Endodermal cell (in vitro differentiated cells): ENCODE results near the gene AADAT. TPM values are rescaled to one million over a fixed set of nuclear protein-coding genes. Genes with fewer than 3 reads are reported as not detected.

ENCODE experiments used
- DNase-seq: peaks from one replicate; pipeline ENCODE4 v3.0.0-alpha.2; 2017
- H3K27ac ChIP-seq: 2 replicates; pipeline ENCODE4 v1.5.1; 2013; ENCODE audit warnings: mild to moderate bottlenecking, low read depth, low read length, moderate library complexity
- H3K27me3 ChIP-seq: 2 replicates; pipeline ENCODE4 v1.6.1; 2013; ENCODE audit warnings: mild to moderate bottlenecking, low read length, moderate library complexity; ENCODE audit not compliant: insufficient read depth, control insufficient read depth, poor library complexity, severe bottlenecking
- H3K36me3 ChIP-seq: 2 replicates; pipeline ENCODE4 v1.7.0; 2013; ENCODE audit warnings: mild to moderate bottlenecking, low read length, moderate library complexity; ENCODE audit not compliant: control insufficient read depth, insufficient read depth
- H3K4me1 ChIP-seq: one replicate; pipeline ENCODE4 v1.7.0; 2013; ENCODE audit warnings: low read length; ENCODE audit not compliant: control insufficient read depth, insufficient read depth
- H3K4me3 ChIP-seq: 2 replicates; pipeline ENCODE4 v1.5.1; 2013; ENCODE audit warnings: mild to moderate bottlenecking, low read length, moderate library complexity
- H3K9ac ChIP-seq: 2 replicates; pipeline ENCODE4 v1.6.1; 2013; ENCODE audit warnings: mild to moderate bottlenecking, low read length, moderate library complexity; ENCODE audit not compliant: poor library complexity, severe bottlenecking; ENCODE audit errors: extremely low read depth
- H3K9me3 ChIP-seq: 2 replicates; pipeline ENCODE4 v1.6.1; 2013; ENCODE audit warnings: mild to moderate bottlenecking, low read length, moderate library complexity; ENCODE audit not compliant: control insufficient read depth
- H3K27ac Mint-ChIP-seq: 2 replicates; pipeline ENCODE4 v1.8.0; 2020; ENCODE audit warnings: mixed read lengths
- H3K27me3 Mint-ChIP-seq: 2 replicates; pipeline ENCODE4 v1.8.0; 2021; ENCODE audit warnings: mild to moderate bottlenecking, mixed read lengths; ENCODE audit not compliant: insufficient read depth
- H3K36me3 Mint-ChIP-seq: 2 replicates; pipeline ENCODE4 v1.8.0; 2020; ENCODE audit warnings: low read depth, mixed read lengths
- H3K4me1 Mint-ChIP-seq: 2 replicates; pipeline ENCODE4 v1.8.0; 2020; ENCODE audit warnings: mixed read lengths
- H3K4me3 Mint-ChIP-seq: 2 replicates; pipeline ENCODE4 v1.8.0; 2020; ENCODE audit warnings: mild to moderate bottlenecking, moderate library complexity, mixed read lengths
- H3K9me3 Mint-ChIP-seq: 2 replicates; pipeline ENCODE4 v1.8.0; 2020; ENCODE audit warnings: mild to moderate bottlenecking, mixed read lengths
- CTCF ChIP-seq: fragments of 200-600 bp; sonication (generic); conservative IDR thresholded peaks from 2 replicates; pipeline ENCODE4 v1.5.0; 2021; ENCODE audit warnings: antibody characterized with exemption, mild to moderate bottlenecking
- WGBS, 2 experiments: methylation state at CpG; one replicate each; pipeline versions ENCODE4 v1.1.5 to v1.1.7; 2013; ENCODE audit warnings: missing lambda C conversion rate in 2 of 2, mixed read lengths in 1 of 2; ENCODE audit not compliant: insufficient coverage in 1 of 2, insufficient read length in 1 of 2; 5-methylcytosine and 5-hydroxymethylcytosine counted together
- total RNA-seq, 2 donors: library from RNA; stranded (reverse); fragmentation: NEBNext Ultra II Directional in 1 of 2; extraction: Animal tissue kit (Norgen Biotek cat#: 25700) in 1 of 2; gene quantifications; 2 replicates in 1 of 2; 3 replicates in 1 of 2; pipeline ENCODE4 v1.2.1, GENCODE V29; 2021

The AADAT gene
- total RNA-seq, 2 donors from 2014 or later: 34.4 to 42.3 TPM

- H3K27ac Mint-ChIP-seq: no peak overlapping the region
- H3K9me3 Mint-ChIP-seq: peaks cover 78% of the 10 kb centered on the region
- WGBS, 2 experiments: 90 to 100% methylated on average over 3 to 10 of the region's 10 CpGs
These were observed 38.0 kb upstream of the AADAT start for GRCh38 chr4:170127758-170128157.

GRCh38 chr4:170124406-170124805, 34.6 kb upstream of the AADAT start:
- H3K9me3 Mint-ChIP-seq: peaks cover 62% of the 10 kb centered on the region
- H3K4me3 Mint-ChIP-seq: no peak overlapping the region
- no peak for TF ChIP-seq CTCF
- H3K9me3 ChIP-seq: peaks cover 72% of the 10 kb centered on the region
- no peak overlapping the region for H3K27ac ChIP-seq
- peak overlapping the region; percentile 3 for H3K4me3 ChIP-seq
- peaks cover 25% of the 10 kb centered on the region for H3K36me3 Mint-ChIP-seq
- peaks cover 7% of the 10 kb centered on the region for H3K36me3 ChIP-seq
- no peak overlapping the region for H3K27ac Mint-ChIP-seq
- no peaks in the 10 kb centered on the region for H3K27me3 Mint-ChIP-seq
- peaks cover 3% of the 10 kb centered on the region for H3K4me1 Mint-ChIP-seq
- no peaks in the 10 kb centered on the region for H3K27me3 ChIP-seq
- no peaks in the 10 kb centered on the region for H3K4me1 ChIP-seq
- no peak overlapping the region for H3K9ac ChIP-seq
- DNase-seq: no peak

More at GRCh38 chr4:170127758-170128157, 38.0 kb upstream of the AADAT start:
- Histone ChIP-seq H3K27me3 (no peaks in the 10 kb centered on the region), H3K4me3 (no peak overlapping the region), H3K9ac (no peak overlapping the region), H3K4me1 (no peaks in the 10 kb centered on the region), H3K36me3 (no peaks in the 10 kb centered on the region), H3K9me3 (peaks cover 87% of the 10 kb centered on the region), H3K27ac (no peak overlapping the region)
- no peak overlapping the region for H3K4me3 Mint-ChIP-seq
- H3K27me3 Mint-ChIP-seq: no peaks in the 10 kb centered on the region
- DNase-seq: no peak
- no peaks in the 10 kb centered on the region for H3K4me1 Mint-ChIP-seq
- no peak for TF ChIP-seq CTCF
- H3K36me3 Mint-ChIP-seq: peaks cover 21% of the 10 kb centered on the region

- H3K4me1 ChIP-seq: no peaks in the 10 kb centered on the region
- H3K36me3 ChIP-seq: peaks cover 7% of the 10 kb centered on the region
- H3K9ac ChIP-seq: no peak overlapping the region
- H3K9me3 ChIP-seq: peaks cover 79% of the 10 kb centered on the region
- no peak for TF ChIP-seq CTCF
- no peak overlapping the region for H3K27ac Mint-ChIP-seq
- peaks cover 3% of the 10 kb centered on the region for H3K4me1 Mint-ChIP-seq
- H3K27ac ChIP-seq: no peak overlapping the region
- DNase-seq: no peak
- peaks cover 50% of the 10 kb centered on the region for H3K9me3 Mint-ChIP-seq
- no peak overlapping the region for H3K4me3 Mint-ChIP-seq
- H3K4me3 ChIP-seq: peak overlapping the region; percentile 59
- H3K27me3 ChIP-seq: no peaks in the 10 kb centered on the region
- no peaks in the 10 kb centered on the region for H3K27me3 Mint-ChIP-seq
- peaks cover 45% of the 10 kb centered on the region for H3K36me3 Mint-ChIP-seq
These were observed 32.5 kb upstream of the AADAT start for GRCh38 chr4:170122252-170122651.
